NCI-H748 treated with DMSO at 0.1 percent for 48 hours (cell line): Measurements from ENCODE around the gene KLHL8.
"Not testable (repeated sequence)": the region's sequence is repeated elsewhere in the genome, so short reads cannot be mapped to it uniquely, and the experiment has no call there.

Experiments
- DNase-seq: peaks from one replicate; lab custom pipeline; 2025; lab: John Stamatoyannopoulos, UW

KLHL8 gene

DNA sequence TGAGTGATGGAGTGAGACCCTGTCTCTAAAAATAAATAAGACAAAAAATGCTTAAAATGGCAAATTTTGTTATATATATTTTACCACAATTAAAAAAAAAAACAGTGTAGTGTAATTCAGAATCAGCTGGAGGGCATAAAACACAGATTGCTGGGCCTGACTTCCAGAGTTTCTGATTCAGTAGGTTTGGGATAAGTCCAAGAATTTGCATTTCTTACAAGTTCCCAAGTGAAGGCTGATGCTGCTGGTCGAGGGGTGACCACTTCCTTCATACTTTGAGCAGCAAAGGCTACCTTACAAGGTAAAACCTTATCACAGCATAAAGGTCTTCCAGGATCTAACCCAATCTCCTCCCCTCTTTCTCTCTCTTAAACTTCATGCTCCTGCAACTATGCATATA lies 40.7 kb downstream of the KLHL8 start:
- no peak for DNase-seq

DNA sequence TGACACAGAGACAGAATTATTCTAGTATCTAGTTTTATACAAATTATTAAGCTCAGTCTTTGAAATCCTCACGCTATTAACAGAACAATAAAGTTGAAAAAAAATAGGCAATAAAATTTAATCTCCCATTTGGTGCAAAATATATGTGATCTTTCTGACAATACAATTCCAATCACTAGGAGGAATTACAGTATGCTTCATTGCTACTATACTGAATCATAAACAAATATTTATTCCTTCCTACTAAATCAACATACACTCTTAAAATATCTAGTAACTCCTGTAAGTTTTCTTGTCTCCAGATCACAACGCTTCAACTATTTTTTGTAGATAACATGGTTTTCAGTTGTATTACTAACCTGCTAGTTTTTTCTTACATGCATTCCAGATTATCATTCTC lies 45.7 kb downstream of the KLHL8 start:
- no peak for DNase-seq

DNA sequence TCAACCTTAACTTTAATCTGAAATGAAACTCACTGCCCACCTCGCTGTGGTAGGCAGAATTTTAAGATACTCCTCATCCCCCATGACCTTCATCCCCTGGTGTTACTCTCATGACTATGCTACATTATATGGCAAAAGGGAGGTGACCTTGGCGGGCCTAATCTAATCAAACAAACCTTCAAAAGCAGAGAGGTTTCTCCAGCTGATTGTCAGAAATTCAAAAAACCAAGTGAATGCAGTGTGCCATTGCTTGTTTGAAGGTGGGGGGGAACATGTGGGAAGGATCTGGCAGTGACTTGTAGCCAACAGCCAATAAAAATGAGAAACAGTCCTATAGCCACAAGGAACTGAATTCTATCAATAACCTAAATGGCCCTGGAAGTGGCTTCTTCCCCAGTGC lies 48.5 kb downstream of the KLHL8 start:
- DNase-seq, result no peak

DNA sequence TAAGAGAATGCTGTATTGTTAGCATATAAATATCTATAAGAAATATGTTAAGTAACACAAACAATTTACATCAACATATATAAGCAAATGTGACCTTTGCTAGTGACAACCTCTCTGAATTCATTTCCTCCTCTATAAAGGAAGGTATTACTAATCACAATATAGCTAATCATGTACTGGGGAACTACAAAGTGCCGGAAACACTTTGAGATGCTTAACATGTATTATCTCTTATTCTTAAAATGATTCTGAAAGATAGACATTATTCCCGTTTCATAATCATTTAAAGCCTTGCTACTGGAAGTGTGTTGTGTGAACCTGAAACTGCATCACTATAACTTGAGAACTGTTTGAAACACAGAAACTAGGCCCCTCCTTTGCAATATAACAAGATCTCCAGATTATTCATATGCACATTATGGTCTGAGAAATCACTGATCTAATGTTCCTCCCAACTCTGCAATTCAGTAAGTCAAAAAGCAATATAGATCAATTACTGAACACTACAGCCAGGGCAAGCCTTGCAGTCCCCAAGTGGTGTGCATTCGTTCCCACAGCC lies 54.0 kb downstream of the KLHL8 start:
- DNase-seq, result no peak

DNA sequence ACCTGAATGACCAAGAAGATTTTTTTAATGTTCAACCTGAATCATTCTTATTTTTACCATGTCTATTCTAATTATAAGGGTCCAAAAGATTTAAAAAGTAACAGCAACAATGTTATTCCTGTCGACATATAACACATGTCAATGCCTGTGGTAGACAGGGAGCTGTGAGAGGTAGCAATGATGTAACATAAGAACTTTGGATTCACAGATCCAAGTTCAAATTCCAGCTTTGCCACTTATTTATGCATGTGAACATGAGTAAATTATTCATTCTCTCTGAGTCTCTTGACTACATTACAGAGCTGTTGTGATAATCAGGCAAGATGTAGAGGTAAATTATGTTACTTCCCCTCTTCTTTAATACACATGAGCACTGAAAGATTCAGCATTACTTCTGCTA lies 54.5 kb downstream of the KLHL8 start:
- DNase-seq, result no peak

DNA sequence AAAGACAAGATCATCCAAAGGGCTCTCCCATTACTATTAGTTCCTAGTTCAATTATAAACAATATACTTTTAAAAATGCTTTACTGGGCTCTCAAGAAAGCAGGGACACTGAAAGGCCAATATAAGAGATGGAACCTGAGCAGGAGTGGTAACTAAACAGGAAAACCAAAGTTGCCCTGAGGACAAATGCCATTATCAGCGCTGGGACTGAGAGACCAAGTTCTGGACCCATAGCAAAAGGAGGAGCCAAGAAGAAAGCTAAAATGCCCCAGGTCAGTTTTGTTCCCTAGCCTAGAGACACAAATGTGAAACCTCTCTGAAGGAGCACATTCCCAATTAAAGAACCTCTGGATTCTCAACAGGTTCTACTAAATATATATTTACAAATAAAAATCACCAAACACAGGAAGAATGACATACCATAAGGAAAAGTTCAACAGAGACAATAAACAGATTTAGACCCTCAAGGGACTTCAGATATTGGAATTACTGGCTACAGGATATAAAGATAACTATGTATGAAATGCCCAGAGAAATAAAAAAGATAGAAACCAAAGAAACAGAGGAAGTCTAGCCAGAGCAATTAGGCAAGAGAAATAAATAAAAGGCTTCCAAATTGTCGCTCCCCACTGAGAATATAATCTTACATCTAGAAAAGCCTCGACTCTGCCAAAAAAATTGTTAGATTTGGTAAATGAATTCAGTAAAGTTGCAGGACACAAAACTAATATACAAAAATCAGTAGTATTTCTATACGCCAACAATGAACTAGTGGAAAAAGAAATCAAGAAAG lies 67.1 kb downstream of the KLHL8 start:
- no peak for DNase-seq

DNA sequence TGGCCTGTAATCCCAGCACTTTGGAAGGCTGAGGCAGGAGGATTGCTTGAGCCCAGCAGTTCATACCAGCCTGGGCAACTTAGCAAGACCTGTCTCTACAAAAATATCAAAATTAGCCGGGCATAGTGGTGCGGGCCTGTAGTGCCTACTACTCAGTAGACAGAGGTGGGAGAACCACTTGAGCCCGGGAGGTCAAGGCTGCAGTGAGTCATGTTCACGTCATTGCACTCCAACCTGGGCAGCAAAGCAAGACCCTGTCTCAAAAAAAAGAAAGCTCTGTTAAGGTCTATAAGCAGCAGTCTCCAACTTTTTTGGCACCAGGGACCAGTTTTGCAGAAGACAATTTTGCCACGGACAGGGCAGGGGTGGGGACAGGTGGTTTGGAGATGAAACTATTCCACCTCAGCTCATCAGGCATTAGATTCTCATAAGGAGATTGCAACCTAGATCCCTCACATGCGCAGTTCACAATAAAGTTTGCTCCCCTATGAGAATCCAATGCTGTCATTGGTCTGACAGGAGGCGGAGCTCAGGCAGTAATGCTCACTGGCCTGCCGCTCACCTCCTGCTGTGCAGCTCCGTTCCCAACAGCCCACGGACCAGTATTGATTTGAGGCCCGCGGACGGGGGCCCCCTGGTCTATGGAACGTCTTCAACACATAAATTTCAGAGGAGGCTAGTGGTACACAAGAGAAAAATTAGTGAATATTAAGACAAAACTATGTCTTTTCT lies 67.9 kb downstream of the KLHL8 start:
- DNase-seq, result no peak

DNA sequence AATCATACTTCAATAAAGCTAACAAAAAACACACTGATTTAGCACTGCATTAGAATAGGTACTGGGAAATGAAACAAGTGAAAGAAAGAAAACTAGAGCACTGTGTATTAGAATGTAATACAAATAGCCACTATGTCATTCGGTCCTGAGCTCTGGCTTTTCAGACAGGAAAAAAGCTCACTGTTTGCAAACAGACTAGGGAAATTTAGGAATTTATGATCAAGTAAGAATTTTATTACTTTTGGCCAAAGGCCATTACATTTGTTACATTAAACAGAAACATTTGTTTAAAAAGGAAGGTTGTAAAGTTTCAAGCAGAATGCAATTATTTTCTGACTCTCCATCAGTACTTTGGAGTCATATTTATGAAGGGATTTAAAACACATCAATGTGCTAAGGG lies 68.7 kb downstream of the KLHL8 start:
- DNase-seq, result no peak

DNA sequence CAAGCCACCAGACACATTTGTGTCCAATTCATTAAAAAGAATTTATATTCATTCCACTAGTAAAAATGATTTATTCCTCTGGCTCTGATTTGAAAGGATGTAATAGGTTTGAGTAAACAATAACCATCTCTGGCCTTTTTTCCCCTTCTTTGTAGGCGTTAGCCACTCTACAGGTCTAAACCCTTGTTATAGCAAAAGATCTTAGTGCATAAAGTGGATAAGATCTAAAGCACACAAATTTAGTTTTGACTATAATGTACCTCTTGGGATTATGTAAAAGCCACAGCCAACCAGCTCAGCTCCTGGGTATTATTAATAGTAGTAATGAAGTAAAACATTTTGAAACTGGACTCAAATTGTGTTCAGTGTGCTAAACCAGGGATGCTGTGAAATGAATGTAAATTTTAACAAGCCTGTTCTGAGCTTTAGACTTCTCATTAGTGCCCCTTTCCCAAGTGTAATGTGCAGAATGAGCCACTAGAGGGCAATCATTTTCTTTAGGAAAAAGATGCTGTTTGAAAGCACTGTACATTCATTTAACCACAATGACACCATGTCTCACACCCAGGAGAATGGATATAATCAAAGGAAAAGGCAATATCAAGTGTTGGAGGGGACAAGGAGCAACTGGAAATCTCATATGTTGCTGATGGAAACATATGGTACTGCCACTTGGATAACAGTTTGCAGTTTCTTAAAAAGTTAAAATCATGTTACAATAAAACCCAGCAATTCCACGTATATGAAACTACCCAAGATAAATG lies 69.7 kb downstream of the KLHL8 start:
- DNase-seq, result peak; percentile 38

DNA sequence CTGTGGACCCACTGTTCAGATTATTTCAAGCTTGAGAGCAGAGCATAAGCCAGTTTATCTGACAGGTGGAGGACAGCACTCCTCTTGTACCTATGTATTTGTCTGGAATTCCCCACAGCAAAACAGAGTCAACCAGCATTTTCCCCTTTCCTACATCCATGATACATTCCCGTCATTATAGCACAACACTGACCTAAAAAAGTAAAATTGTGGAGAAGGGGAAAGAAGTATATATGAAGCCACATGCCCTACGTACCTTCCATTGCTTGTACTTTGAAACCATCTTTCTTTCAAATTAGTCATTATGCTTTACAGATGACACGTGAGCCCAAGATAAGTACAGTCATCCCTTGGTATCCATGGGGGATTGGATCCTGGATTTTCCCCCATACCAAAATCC lies 73.3 kb downstream of the KLHL8 start:
- no peak for DNase-seq

DNA sequence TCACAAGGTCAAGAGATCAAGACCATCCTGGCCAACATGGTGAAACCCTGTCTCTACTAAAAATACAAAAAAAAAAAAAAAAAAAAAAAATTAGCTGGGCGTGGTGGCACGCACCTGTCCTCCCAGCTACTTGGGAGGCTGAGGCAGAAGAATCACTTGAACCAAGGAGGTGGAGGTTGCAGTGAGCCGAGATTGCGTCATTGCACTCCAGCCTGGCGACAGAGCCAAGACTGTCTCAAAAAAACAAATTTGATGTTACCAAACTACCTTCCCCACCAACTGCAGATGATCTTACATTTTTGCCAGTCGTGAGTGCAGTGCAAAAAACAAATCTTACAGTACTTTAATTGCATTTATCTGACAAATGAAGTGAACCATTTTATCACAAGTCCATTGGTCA lies 74.5 kb downstream of the KLHL8 start:
- not testable (repeated sequence) for DNase-seq

DNA sequence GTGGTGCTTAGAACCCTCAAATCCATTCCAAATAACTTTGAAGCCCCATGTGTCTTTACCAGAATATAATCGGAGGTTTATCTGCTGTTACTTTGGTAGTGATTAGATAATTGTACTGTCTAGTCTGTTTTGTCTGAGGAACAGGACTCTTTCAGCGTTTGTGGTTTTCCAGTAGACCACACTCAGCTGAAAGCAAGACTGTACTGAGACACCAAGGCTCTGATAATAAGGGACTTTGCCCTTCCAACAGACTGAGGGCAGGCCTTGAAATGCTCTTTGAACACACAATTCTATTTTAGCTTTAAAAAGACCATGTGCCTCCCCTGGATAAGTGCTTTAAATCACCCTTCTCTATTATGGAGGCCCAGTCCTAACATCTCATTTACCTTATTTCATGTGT lies 76.1 kb downstream of the KLHL8 start:
- no peak for DNase-seq

DNA sequence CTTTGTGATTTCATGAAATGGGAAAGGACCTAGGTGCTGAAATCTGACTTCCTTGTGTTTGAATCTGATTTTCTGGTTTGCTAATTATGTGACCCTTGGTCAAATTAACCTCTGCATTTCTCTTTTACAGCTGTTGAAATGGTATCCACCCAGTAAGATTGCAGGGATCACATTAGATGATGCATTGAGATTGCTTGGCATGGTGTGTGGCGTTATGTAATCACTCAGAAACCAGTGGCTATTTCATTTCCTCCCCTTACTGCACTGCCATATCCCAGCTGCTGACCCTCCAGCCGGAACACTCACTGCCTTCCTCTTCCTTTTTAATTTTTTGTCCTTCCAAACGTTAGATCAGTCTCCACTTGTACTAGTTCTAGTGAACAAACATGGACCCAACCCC lies 79.0 kb downstream of the KLHL8 start:
- DNase-seq, result no peak

DNA sequence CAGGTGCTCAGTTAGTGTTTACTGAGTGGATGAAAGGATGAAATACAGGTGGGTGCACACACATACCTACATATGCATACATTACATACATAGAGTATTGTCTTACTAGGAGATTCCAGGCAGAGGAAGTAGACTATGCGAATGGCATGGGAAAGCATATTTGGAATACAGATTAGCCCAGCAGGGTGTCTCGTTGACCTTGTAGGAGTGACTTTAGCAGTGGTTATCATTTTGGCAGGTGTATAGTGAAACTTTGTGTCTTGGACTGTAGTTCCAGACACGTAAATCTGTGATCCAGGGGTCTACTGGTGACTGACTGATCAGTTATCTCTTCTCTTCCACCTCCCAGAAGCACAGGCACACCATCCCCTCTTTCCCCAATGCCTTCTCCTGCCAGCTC lies 86.3 kb downstream of the KLHL8 start:
- DNase-seq, result no peak

DNA sequence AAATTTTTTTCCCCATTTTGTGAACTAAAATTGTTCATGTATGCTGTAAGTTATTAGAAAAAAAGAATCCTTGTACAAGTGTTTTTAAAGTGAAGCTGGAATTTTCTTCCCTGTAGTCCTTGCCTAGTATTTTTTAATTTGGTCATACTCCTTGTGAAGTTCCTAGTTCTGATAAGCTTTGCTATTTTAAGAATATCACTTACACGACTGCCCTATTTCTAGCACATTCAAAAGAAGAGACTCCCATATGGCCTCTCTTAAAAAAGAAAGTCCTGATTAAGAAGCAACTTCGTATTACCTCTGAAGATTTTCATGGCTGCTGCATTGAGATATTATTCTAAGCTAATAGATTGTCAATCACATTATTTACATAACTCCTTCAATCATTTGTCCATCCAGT lies 87.2 kb downstream of the KLHL8 start:
- DNase-seq, result no peak

DNA sequence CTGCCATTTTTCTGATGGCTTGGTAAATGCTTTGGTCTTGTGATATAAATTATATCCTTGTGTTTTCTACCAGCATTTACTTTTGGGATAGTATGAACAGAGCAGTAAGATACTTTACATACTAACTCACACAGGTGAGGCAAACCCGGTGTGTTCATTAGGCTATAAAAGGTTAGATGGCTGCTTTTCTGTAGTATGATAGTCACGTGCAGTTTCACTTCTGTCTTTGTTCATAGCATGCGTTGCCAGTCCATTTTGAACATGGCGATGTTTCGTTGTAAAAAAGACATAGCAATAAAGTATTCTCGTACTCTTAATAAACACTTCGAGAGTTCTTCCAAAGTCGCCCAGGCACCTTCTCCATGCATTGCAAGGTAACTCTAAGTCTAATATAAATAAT lies 88.4 kb downstream of the KLHL8 start:
- no peak for DNase-seq

DNA sequence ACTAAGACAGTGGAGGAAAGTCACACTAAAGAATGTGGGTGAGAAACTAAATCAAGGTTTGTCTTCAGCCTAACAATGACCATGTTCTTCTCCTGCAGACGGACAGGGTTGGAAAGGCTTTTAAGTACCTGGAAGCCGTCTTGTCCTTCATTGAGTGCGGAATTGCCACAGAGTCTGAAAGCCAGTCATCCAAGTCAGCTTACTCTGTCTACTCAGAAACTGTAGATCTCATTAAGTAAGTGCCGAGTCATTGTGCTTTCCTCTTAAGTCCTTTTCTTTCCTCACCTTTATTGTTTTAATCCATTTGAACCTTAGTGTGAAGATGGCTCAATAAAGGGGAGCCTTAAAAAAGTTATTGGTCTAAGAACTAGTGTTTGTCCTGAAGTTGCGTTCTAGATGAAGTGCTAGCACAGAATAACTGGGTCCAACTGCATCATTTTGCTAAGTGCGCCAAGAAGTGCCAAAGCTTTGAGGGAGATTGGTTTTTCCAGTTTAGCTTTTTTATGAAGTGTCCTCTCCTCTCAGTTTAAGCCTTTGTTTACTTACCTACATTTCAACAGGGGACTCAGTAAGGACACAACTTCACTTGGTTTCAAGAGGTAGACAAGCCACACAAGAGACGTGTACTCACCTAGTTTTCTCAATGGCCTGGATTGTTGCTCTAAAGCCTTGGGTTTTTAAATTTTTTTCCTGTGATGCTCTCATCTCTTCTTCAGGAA lies 89.3 kb downstream of the KLHL8 start:
- no peak for DNase-seq

DNA sequence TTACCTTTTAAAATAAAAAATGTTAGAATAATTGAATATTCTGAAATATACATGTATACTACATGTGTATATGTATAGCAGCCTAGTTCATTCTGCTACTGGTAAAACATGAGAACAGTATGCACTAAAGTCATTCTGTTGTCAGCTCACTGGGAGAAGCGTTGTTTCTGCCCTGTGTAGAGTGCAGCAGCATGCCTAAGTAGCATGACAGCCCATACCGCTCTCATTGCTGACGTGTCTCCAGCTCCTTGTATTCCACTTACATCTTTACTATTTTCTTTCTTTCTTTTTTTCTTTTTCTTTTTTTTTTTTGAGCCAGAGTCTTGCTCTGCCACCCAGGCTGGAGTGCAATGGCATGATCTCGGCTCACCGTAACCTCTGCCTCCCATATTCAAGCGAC lies 90.7 kb downstream of the KLHL8 start:
- DNase-seq, result no peak

DNA sequence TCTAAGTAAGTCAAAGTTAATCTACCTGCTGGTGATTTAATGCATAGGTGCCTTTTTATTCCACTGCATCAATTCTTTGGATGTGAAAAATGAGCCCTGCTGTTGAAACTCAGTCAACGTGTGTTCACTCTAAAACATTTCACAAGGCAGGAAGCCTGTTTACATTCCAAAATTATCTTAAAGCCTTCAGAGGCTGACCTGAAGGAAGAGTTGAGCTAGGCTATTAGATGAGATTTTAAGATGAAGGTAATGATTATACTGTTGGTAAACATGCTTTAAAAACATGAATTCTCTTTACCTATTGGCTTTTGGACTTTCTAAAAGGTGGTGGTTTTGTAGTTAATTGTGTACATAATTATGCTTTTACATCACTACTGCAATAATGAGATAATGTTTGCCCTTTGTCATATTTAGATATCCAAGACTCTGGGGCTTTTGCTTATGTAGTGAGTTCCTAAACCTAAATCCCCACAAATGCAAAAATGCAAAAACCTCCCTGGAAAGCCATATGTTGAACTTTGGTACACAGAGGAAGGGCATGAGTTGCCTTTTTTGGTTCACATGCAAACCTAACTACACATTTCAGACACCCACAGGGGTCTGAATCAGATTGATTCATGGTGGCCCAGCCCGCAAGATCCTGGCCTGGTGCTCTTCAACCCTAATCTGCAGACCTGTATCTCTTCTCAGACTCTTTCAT lies 92.3 kb downstream of the KLHL8 start:
- DNase-seq, result no peak

DNA sequence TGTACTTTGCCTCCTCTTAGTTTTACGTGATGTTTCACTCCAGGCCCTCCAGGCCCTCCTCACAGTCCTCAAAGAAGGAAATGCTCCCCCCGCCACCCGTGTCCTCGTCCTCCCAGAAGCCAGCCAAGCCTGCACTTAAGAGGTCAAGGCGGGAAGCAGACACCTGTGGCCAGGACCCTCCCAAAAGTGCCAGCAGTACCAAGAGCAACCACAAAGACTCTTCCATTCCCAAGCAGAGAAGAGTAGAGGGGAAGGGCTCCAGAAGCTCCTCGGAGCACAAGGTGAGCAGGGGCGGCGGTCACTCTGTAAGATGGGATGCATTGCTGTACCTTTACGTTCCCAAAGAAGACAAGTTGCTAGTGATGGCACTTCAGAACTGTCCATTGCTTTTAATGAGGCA lies 94.4 kb downstream of the KLHL8 start:
- no peak for DNase-seq

DNA sequence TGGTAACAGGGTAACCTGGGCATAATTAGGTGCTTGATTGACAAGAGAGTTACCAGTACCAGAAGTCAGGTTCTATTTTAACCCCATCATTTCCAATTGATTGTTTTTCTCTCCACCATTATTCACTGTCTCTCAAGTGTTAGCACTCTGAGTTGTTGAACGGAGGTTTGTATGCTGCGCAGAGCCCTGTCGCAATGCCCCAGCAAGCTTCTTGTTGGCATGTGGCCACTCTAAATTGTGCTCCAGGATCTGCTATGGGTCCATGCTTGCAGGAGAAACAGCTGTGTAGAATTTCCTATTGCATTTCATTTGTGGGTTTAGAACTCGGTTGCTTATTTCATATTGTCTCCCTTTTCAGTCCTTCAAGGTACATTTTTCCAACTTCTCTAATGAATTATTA lies 98.2 kb downstream of the KLHL8 start:
- DNase-seq, result no peak
